Stimulated activated CD8-positive, alpha-beta memory T cell treated with anti-CD3 and anti-CD28 coated beads, Interleukin-15, amount 100 ng/mL, for 24 hours (primary cell): ENCODE measurements around the gene MED27.

Experiments used
- DNase-seq: peaks from one replicate; pipeline ENCODE4 v3.0.0-alpha.2; 2020; ENCODE audit warnings: low read depth

Gene MED27

DNA sequence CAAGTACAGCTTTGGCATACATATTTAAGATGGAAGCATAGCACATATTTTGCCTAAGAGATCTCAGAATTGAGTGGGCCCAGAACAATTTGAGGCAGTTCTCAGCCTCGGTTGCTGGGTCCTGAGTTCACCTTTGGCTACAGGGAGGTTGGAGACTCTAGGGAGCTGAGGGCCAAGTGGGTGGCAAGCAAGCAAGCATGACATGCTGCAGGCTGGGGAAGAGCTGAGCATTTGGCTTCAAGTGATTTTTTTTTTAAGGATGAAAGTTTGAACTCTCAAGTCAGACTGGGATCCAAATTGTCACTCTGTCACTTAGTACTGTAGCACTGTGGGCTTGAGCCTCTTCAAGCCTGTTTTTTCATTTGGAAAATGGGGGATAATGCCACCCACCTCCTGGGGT lies 160.5 kb downstream of the MED27 start:
- DNase-seq: no peak

DNA sequence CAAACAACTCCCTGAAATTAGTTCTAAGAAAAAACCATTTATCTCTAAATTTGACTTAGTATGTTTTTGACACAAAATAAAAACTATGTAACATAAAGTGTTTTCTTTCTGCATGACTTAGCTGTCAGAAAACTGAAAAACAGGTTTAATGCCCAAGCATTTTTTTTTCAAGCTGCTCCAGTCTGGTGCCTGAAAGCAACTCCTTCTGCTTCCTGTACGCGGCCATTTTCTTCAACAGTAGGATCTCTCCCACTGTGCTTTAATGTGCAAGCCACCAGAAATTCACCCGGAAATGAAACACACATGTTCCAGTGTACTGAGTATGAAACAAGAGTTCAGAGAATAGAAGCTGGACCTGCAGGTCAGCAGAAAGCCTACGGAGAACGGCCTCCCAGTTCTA lies 161.2 kb downstream of the MED27 start:
- no peak for DNase-seq

DNA sequence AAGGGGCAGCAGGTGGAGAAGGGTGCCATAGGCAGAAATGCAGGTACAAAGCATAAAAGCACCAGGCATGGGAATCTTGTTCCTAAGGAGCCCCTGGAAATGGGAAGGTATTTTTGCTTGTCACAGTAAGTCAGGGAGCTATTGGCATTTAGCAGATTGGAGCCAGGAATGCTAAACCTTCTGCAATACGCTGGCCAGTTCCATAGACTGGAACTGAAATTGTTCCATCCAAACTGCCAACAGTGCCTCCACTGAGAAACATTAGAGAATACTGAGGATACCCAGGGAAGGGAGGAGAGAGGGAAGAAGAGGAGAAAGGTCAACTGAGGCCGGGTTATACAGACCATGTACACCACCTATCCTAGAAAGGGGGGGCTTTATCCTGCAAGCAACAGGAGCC lies 162.7 kb downstream of the MED27 start:
- DNase-seq: no peak

DNA sequence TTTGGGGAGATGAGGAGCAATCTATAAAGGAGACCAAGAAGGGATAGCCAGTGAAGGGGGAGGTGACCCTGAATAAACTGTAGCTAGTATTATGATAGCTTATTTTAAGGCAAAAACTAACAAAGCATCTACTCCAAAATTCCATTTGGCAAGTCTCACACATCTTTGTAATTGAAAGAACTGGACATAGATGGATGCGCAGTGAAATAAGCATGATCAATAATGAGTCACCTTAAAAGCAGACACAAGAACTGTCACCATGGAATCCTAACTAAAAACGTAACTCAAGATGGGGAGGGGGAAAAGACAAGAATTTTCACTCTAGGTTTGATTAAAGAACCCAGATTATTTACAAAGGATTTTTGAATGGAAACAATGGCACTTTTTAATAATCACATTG lies 164.5 kb downstream of the MED27 start:
- no peak for DNase-seq

DNA sequence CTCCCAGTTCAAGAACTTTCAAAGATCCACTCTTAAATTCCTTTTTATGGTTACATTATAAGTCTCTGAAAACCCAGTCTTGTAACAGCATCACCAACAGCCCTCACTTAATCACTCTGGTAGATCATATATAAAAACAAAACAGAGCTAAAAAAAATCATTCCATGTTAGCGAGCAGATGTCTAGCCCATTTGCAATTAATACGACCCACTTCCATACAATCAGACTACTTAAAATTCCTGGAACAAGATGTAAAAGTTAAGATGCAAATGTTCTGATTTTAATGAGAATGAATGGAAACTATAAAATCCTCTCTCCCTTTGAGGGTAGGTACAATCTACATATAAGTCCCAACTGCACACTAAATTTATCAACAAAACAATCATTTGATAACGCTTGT lies 167.0 kb downstream of the MED27 start:
- no peak for DNase-seq

DNA sequence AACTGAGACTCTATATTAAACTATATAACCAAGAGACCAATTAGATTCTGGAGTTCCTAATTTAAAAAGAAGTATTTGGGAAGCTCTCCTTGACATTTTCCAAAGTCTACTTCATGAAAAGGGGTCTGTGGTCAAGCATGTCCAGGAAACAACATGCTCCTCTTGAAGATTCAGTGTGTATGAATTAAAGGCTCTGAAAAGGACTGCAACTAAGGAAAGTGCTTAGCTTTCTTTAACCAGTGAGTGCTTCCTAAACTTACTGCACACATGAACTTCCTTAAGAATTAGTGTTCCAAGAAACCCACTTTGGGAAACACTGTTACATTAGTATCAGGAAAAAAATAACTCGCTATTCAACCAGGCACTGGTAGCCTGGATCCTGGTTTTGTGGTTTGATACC lies 167.6 kb downstream of the MED27 start:
- DNase-seq: no peak

DNA sequence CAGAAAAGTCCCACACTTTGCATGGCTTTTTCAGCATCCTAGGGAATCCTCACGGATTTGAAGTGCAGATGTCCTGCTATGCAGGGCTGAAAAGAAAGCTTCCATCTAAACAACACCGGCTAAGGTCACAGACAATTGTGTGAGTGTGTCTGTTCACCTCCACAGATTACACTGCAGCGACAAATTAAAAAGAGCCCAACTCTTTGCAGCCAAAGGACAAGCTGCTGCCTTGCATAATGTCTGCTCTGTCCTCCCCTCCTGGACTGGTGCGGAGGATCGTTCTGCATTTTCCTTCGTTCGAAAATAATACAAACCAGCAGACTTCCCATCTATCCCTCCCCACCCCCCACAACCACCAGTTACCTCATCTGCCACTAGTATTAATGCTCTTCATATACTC lies 169.1 kb downstream of the MED27 start:
- DNase-seq: no peak

DNA sequence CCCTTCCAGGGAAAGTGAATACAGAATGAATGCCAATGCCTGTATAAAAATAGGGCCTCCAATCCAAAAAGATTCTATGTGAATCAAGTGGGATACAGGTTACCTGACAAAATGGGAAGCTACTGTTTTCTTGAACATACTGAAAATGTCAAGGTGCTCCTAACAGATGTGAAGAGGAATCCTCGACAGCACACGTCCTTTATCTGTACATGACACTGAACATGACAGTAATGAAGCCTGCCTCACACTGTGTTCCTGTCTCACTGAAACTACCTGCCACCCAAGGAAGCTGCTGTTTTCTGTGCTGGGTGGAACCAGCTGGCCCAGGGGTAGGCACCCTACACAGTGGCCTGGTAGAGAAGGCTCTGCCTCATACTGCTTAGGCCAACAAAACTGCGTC lies 174.5 kb downstream of the MED27 start:
- DNase-seq: no peak

DNA sequence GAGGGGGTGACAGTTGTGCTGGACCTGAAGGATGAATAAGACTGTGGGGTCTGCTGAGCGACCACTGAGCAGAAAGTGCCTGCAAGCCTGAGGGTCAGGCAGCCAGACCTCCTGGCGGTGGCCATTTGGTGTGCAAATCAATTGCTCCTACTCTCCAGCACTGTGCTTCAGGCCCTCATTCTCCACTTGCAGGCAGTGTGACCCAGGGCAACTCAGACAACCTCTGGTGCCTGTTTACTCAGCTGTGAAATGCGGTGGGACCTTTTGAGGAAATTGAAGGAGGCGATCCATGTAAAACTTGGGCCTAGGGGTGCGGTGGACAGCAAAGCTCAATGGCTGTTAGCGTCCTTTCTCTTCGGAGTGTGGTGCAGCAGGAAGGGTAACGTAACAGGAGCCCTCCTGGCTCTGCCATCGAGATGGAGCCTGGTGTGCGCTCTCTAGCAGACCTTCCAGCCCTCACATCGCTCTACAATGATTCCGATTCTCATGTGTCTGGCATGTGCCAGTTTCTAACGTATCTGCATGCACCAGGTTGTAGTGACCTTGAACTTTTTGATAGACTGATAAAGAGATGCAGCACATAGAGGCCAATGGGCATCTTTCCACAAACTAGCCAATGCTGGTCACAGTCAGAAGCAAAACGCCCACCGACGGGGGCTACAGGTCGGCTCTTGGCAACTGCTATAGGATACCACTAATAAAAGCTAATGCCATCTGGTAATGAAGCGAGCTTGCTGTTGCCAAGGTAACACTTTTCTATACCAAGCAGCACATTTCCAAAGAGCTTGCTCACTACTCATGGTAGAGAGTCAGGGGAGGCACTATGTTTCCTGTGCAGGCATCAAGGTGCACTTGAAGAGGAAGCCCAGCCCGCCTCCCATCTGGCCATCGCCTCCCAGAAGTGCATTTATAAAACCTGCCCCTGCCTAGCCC lies 180.1 kb downstream of the MED27 start:
- DNase-seq: no peak

DNA sequence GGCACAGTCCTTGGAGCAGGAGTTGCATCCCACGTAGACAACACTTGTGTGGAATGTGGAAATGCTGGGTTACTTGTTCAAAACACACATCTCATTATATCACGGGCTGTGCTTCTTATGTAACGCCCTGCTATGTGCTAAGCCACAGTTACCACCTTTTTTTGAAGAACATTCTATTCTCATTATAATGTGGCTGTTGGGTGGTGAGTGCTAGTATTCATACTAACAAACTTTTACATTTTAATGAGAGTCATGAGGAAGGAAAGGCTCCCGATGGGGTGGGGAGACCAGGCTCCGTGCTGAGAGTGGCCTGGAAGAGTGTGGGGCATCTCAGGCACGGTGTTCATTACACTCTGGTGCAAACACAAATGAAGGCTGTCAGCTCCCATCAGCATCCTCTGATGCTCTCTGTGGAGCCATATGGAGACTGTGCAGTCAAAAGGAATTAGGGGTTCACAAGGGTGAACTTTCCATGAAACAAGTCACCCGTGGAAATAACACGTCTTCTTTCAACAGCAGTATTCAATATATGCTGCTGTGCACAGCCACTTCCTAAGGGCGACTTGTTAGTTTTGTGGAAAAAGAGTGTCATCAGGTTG lies 186.7 kb downstream of the MED27 start:
- no peak for DNase-seq

DNA sequence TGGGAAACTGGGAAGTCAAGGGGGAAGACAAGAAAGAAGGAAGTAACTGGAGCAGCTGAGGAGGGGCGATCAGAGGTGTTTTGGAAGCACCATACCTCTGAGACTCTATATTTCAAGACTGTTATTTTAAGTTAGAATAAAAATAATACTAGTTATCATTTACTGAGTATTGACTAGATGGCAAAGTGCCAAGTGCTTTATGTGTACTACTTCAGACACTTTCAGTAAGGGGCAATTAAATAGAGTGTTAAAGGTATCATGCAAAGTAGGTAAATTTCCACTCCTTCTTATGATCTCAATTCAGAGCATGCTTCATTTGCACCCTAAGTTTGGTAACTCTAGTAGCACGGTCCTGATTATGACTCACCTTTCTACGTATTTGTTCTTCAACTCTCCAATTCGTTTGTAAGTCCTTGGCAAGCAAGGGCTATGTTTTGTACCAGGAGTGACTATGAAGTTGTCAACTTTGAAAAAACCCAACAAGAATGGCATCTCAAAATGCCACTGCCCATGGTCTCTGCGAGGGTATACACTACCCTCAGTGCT lies 187.4 kb downstream of the MED27 start:
- no peak for DNase-seq

DNA sequence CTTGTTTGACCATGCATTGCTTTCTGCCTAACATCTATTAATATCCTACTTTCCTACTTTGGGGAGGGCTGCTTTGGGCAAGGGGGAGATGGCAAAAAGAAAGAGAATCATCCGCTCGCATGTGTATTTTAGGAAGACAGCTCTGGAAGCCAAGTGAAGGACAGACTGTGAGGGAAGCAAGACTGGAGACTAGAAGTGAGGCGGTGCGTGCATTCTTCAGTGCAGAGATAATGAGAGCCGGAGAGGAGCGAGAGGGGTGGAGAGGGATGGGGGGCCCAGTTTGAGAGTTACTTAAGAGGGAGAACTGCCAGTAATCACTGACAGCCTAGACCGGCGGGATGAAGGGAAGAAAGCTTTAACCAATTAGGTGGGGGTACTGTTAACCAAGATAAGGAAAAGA lies 188.1 kb downstream of the MED27 start:
- no peak for DNase-seq

DNA sequence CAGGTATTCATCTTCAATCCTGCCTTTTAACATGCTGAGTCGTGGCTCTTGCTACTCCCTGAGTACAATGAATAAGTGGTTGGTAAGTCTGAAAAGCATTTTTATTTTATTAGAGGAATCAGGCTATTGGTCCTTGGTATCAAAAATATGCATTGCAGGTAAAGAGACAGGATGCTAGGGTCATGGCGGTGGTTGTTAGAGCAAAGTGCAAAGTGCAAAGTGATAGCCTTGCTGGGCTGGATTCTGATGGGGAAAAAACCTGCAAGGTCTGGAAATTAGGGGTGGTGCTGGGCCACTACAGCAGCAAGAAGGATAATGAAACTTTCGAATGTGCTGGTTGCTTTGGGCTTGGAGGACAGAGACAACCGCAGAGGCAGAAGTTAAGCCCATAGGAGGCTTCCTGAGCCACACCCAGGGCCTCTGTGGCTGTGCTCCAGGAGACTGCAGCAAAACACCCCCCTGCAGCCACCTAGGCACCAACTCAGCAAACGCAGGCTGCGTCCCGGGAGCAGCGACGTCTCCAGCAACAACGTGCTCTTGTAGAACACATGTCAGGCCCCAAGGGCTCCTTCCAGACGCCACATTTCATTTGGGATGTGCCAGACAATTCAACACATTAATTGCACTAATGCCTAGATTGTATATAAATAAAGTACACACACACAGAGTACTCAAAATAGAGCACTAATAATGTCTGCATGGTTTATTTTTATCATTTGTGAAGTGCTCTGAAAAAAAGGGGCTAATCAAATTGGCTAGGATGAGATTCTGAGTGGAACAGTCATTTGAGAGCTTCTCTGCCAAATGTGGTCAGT lies 190.0 kb downstream of the MED27 start:
- DNase-seq: no peak

DNA sequence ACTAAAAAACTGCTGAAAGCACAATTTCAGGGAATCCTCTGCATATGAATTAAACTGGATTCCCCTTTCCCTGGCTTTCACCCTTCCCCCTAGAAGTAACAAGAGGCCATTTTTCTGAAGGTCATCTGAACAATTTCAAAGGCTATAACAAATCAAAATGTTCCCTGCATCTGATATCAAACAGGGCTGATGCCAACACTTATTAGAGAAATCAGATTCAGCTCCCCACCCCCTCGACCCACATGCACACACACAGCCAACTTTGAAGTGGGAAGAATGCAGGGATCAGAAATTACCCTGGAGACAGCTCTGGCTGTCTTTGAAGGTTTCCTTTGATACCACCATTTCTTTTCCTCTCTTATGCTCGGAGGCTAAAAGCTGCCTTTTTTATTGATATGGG lies 190.7 kb downstream of the MED27 start:
- DNase-seq: no peak

DNA sequence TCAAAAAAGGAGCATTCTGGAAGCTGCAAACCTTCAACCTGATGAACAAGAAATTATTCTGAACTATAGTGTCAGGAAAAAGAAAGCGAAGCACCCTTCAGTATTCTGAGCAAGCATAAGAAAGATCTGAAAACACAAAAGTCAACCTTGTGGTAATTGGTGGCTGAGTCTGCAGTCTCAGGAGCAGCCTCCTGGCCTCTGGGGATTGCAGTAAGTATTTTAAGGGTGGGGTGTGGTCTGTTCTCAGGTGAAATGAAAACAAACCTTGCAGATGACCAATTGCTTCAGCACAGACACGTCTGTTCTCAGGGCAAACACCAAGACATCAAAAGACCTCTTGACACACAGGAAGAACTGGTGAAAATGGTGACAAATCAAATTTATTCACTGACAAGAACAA lies 192.0 kb downstream of the MED27 start:
- DNase-seq: no peak

DNA sequence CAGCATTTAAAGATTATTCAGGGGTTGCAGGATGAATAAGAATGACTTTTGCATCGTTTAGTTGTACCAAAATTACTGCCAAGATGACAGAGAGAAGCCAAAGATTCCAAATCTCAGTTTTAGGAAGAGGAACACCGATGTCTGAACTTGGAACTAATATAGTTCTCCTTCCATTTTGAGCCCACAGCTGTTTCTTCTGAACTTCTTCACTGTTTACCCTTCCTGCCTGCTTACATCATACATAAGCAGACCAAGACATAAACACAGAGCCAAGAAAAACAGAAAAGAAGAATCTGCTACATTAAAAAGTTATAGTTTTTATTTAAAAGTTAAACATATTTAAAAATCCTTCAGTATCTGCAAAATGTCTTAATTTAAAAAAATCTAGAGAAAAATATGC lies 192.8 kb downstream of the MED27 start:
- no peak for DNase-seq

DNA sequence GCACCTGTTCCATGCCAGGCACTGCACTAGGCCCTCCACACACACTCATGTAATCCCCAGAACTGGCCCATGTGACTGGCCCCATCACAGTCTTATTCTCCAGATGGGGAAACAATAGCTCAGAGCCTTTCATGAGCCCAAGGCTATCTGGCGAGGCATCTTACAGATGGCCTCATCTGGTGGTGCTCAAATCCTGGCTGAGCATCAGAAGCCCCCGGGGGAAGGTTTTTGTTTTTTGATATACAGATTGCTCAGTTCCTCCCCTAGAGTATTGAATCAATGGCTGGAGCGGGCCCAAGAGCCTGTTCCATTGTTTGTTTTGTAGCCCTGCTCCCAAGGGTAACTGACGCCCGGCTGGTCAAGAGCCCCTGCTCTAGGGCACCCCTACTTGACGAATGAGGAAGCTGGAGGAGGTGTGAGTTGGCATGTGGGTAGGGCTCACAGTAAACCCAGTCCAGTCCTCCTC lies 194.5 kb downstream of the MED27 start:
- DNase-seq: no peak

DNA sequence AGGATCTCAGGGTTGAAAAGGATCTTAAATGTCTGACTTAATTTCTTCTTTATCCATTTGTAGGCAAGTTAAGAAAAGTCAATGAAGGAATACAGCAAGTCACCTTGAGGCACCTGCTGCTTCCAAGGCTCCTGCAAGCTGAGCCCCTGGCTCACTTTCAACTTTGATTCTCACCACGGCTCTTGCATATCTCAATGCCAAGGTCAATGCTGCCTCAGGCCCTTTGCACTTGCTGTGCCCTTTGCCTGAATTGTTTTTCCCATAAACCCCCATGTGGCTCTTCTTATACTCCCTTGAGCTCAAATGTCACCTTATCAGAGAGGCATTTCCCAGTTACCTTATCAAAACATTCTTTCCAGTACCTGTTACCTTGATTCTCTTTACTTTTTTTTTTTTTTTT lies 195.4 kb downstream of the MED27 start:
- DNase-seq: no peak

DNA sequence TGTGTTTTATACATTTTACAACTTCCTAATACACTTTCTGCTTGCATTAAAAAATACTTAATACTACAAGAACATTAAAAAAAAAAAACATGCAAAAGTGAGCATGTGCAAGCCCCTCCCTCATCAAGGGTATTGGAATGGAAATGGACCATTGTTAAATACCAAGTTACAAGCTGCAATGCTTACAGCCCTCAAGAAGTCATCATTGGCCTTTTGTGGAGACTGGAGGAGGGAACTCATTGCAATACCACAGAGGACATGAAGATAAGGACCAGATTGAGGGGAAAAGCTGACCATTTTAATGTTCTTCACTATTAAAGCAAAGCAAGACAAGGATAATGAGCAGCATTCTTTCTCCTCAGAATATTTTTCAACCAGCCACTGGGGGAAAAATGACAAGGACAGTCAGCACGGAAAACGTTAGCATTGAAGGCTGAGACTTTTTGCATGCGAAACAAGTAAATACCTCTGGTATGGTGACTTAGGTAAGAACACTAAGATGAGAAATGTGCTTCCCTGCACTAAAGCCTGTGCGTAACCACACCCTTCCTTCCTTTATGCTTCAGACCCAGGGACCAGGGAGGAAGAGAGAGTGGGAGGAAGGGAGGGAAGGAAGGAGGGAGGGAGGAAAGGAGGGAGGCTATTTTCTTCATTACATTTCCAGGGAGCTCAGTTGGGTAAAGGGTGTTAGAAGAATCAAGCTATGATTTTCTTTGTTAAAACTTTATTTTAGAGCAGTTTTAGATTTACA lies 198.7 kb downstream of the MED27 start:
- no peak for DNase-seq

DNA sequence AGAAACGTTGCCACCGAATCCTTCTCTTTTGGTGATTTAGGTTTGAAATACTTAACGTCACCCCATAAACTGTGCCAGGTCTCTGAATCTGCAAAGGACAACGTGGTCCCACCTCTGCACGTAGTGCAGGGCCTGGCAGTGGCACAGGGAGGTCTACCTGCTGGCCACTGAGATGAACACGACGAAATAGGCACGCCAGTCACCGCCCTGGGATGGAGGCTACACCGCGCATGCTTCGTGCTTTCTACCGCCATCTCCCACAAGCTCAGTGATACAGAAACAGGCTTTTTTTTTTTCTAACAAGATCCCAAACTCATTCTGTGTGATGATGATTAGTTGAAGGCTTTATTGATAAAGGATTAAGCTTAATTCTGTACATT lies 199.8 kb downstream of the MED27 start:
- no peak for DNase-seq

DNA sequence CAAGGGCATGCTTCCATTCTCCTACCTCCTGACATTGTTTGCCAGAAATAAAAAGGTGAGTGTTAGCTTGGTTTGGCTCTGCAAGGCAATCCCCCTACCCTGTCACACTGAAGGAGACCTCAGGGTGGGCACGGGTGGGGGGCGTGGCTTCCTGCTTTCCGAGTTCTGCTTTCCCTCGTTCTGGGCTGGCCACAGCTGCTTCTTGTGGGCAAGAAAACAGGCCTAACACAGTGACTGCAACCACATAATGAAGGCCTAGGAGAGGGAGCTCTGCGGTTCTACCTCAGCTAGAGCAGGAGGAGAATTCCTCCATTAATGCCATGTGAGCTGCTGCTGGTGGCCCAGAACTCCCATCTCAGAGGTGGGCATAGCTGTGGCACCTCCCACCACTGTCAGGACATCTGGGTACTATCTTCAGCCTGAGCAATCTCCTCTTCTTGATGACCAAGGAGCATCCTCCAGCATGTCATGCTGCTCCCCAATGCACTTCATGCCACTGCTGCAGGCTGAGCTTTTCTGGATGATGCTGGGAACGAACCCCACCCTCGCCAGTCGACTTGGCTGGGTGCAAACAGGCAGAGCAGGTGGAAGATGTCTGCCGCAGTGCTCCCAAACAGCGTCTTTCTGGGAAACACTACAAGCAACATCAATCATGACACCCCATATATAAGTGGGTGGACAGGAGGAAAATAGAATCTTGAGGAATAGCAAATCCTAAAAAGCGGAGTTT lies 200.3 kb downstream of the MED27 start:
- no peak for DNase-seq
